Lung (tissue), 12 donors: Measurements from ENCODE around the gene TTC36. TPM values are rescaled to one million over a fixed set of nuclear protein-coding genes. Genes with fewer than 3 reads are reported as not detected.
"Not testable (repeated sequence)": the region's sequence is repeated elsewhere in the genome, so short reads cannot be mapped to it uniquely, and the experiment has no call there.

ENCODE experiments used
- ATAC-seq: fragments of 200-7000 bp; cut with Tn5 transposase; one replicate; pipeline ENCODE4 v1.9.1; 2020; ENCODE audit warnings: moderate number of reproducible peaks; ENCODE audit not compliant: insufficient read depth, low FRiP score
- DNase-seq, 3 donors: peaks; one replicate each; pipeline ENCODE4 v3.0.0-alpha.2; 2013 to 2017
- H3K27ac ChIP-seq, 2 donors: one replicate each; pipeline ENCODE4 v1.5.1; 2013; ENCODE audit warnings: mild to moderate bottlenecking in 2 of 2, moderate library complexity in 2 of 2, control low read depth in 1 of 2, inconsistent platforms in 1 of 2, low read depth in 1 of 2, low read length in 1 of 2
- H3K27me3 ChIP-seq, 3 donors: one replicate each; pipeline ENCODE4 v1.5.1; 2013; ENCODE audit warnings: low read length in 2 of 3; ENCODE audit not compliant: control insufficient read depth in 3 of 3, insufficient read depth in 3 of 3
- H3K36me3 ChIP-seq, 4 donors: one replicate each; pipeline ENCODE4 v1.5.1; 2013; ENCODE audit warnings: low read length in 4 of 4, mild to moderate bottlenecking in 1 of 4, moderate library complexity in 1 of 4; ENCODE audit not compliant: control insufficient read depth in 4 of 4, insufficient read depth in 4 of 4
- H3K4me1 ChIP-seq, 5 donors: one replicate each; pipeline ENCODE4 v1.5.1; 2013; ENCODE audit warnings: low read length in 5 of 5, mild to moderate bottlenecking in 2 of 5, moderate library complexity in 1 of 5; ENCODE audit not compliant: control insufficient read depth in 5 of 5, insufficient read depth in 5 of 5
- H3K4me3 ChIP-seq: one replicate; pipeline ENCODE4 v1.5.1; 2013; ENCODE audit warnings: mild to moderate bottlenecking, control low read depth, moderate library complexity
- H3K9ac ChIP-seq, 2 donors: one replicate each; pipeline ENCODE4 v1.5.1; 2013; ENCODE audit warnings: low read length in 2 of 2, control low read depth in 1 of 2; ENCODE audit not compliant: insufficient read depth in 1 of 2
- H3K9me3 ChIP-seq, 4 donors: one replicate each; pipeline ENCODE4 v1.5.1; 2013; ENCODE audit warnings: low read length in 3 of 4, mild to moderate bottlenecking in 1 of 4, moderate library complexity in 1 of 4; ENCODE audit not compliant: control insufficient read depth in 4 of 4, insufficient read depth in 3 of 4
- CTCF ChIP-seq: IDR thresholded peaks from 2 replicates; pipeline ENCODE4 v1.5.1; 2012; ENCODE audit warnings: mild to moderate bottlenecking; ENCODE audit errors: control extremely low read depth, extremely low read depth
- WGBS, 2 donors: extraction: QIAGEN DNeasy Blood & Tissue Kit; methylation state at CpG; one replicate each; pipeline ENCODE4 v1.1.7; 2013; 5-methylcytosine and 5-hydroxymethylcytosine counted together
- polyA plus RNA-seq, 2 donors: library from polyadenylated mRNA; stranded (reverse); fragments of 200-250 nt; gene quantifications; one replicate each; pipeline ENCODE4 v1.2.1, GENCODE V29; 2013
- total RNA-seq, 2 donors: library from RNA; depleted of rRNA in 1 of 2; stranded (reverse); fragments of >200 nt in 1 of 2; gene quantifications; one replicate each; pipeline ENCODE4 v1.2.1, GENCODE V29; 2014 to 2021
- donor health status: control.
- donor health status: control.
- donor health status: Bipolar disorder and iron deficiency.
- donor health status: healthy.
- donor health status: DM: yes; HTN: yes; CAD: no.

The TTC36 gene
- total and polyA plus RNA-seq, 4 donors: 0.14 to 1.6 (median 0.68) TPM

DNA sequence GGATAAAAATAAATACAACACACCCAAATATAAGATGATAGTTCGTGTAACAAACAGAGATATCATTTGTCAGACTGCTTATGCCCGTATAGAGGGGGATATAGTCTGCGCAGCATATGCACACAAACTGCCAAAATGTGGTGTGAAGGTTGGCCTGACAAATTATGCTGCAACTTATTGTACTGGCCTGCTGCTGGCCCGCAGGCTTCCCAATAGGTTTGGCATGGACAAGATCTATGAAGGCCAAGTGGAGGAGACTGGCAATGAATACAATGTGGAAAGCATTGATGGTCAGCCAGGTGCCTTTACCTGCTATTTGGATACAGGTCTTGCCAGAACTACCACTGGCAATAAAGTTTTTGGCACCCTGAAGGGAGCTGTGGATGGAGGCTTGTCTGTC is 33.5 kb downstream of the TTC36 start:
- no peak overlapping the region for H3K9ac ChIP-seq
- no peak overlapping the region for H3K27ac ChIP-seq
- peaks cover 4 to 22% (median 11%) of the 10 kb centered on the region in 4 donors for H3K36me3 ChIP-seq
- DNase-seq: no peak
- 93 to 94% methylated on average over 4 of the region's 4 CpGs for WGBS, 2 donors
- no peak for ATAC-seq
- no peak overlapping the region for H3K4me3 ChIP-seq
- H3K4me1 ChIP-seq: peaks cover 0 to 4% (median 0%) of the 10 kb centered on the region in 5 donors
- H3K27me3 ChIP-seq: no peaks in the 10 kb centered on the region
- TF ChIP-seq CTCF: no peak
- H3K9me3 ChIP-seq: no peaks in the 10 kb centered on the region

DNA sequence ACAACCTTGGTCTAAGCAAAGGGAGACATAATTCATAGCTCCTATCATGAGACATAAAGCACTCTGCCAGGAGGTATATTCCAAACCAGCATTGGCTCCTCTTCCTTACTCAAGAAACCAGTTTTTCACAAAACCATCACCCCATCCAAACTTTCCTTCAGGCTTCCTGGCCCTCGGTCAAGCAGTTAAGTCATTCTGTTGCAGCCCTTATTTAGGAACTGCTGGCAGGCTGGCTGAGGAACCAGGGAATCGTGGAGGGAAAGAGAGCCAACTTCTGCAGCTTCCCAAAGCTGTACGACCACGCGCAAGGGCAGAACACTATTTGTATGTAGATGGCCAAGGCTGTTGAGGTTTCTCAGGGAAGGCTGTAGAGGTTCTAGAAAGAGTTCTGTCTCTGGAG is 37.8 kb downstream of the TTC36 start:
- H3K4me3 ChIP-seq: no peak overlapping the region
- ATAC-seq: no peak
- TF ChIP-seq CTCF: no peak
- H3K9ac ChIP-seq: peak overlapping the region in 1 of 2 donors; percentile 53
- H3K9me3 ChIP-seq: no peaks in the 10 kb centered on the region
- peak overlapping the region in 1 of 2 donors; percentile 51 for H3K27ac ChIP-seq
- H3K36me3 ChIP-seq: peaks cover 0 to 4% (median 2%) of the 10 kb centered on the region in 4 donors
- peaks cover 0 to 4% (median 0%) of the 10 kb centered on the region in 5 donors for H3K4me1 ChIP-seq
- 39 to 48% methylated on average over 5 of the region's 5 CpGs for WGBS, 2 donors
- peak; percentile 25 to 61 (median 58) for DNase-seq
- no peaks in the 10 kb centered on the region for H3K27me3 ChIP-seq

DNA sequence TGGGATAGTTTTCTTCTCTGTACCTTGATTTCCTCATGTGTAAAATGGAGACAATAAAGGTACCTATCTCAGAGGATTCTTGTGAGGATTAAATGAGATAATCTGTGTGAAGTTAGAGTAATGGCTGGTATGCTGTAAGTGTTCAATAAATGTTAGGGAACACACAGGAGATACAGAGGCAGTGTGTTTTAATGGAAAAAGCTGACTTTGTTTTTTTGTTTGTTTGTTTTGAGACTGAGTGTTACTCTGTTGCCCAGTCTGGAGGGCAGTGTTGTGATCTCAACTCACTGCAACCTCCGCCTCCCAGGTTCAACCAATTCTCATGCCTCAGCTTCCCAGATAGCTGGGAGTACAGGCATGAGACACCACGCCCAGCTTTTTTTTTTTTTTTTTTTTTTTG is 42.4 kb downstream of the TTC36 start:
- no peak for TF ChIP-seq CTCF
- H3K27me3 ChIP-seq: no peaks in the 10 kb centered on the region
- H3K9me3 ChIP-seq: no peaks in the 10 kb centered on the region
- ATAC-seq (no peak), DNase-seq (no peak)
- WGBS, 2 donors: 93 to 100% methylated on average over 2 of the region's 2 CpGs
- H3K27ac ChIP-seq: no peak overlapping the region
- H3K4me1 ChIP-seq: peaks cover 0 to 23% (median 4%) of the 10 kb centered on the region in 5 donors
- no peak overlapping the region for H3K4me3 ChIP-seq
- no peak overlapping the region for H3K9ac ChIP-seq
- H3K36me3 ChIP-seq: peaks cover 0 to 9% (median 0%) of the 10 kb centered on the region in 4 donors

- no peaks in the 10 kb centered on the region for H3K27me3 ChIP-seq
- ATAC-seq (no peak), DNase-seq (no peak)
- no peak overlapping the region for H3K27ac ChIP-seq
- H3K9me3 ChIP-seq: no peaks in the 10 kb centered on the region
- no peak for TF ChIP-seq CTCF
- H3K36me3 ChIP-seq: peaks cover 0 to 9% (median 0%) of the 10 kb centered on the region in 4 donors
- H3K9ac ChIP-seq: no peak overlapping the region
- peaks cover 2 to 25% (median 8%) of the 10 kb centered on the region in 5 donors for H3K4me1 ChIP-seq
- 99 to 100% methylated on average over 1 of the region's 1 CpG for WGBS, 2 donors
- H3K4me3 ChIP-seq: no peak overlapping the region
These were observed 43.5 kb downstream of the TTC36 start for GRCh38 chr11:118570787-118571186.

GRCh38 chr11:118571701-118572060 is 44.4 kb downstream of the TTC36 start:
- Histone ChIP-seq H3K27ac (peak overlapping the region; percentile 93 to 100), H3K4me1 (peaks cover 2 to 29% (median 8%) of the 10 kb centered on the region in 5 donors), H3K4me3 (peak overlapping the region; percentile 35), H3K9ac (peak overlapping the region in 1 of 2 donors; percentile 85)
- H3K36me3 ChIP-seq, ATAC-seq, H3K9me3 ChIP-seq, H3K27me3 ChIP-seq: not testable (repeated sequence)
- WGBS, 2 donors: 6 to 7% methylated on average over 15 of the region's 15 CpGs
- peak in 2 of 3 donors; percentile 23 to 25 for DNase-seq
